ENCODE measurements around the gene MSI2. TPM values are rescaled to one million over a fixed set of nuclear protein-coding genes. Genes with fewer than 3 reads are reported as not detected.

Gene MSI2
- total and polyA plus RNA-seq, 9 of the 15 experiments (the other 6 are each of a cell fraction or from before 2014, with no cell fraction given), result 4.6 to 61.8 (median 42.4) TPM

- in situ Hi-C loops (cut with MboI) (no loop called here), intact Hi-C loops (cut with micrococcal nuclease) (no loop called here)
- no peak overlapping the region for H2AFZ ChIP-seq (ENCODE audit: low read depth, low read length)
- H3K27me3 ChIP-seq (ENCODE audit: control insufficient read depth in 2 of 2, insufficient read depth in 2 of 2, low read length in 2 of 2), result no peaks in the 10 kb centered on the region
- no peaks in the 10 kb centered on the region for H4K20me1 ChIP-seq (replicated peaks; ENCODE audit: control insufficient read depth, insufficient read depth, low read length)
- CTCF ChIA-PET (ENCODE audit: low intra/inter-chr PET ratio), result no interaction called here
- no TSS peak for BruUV-seq (replicated peaks)
- no peak for FAIRE-seq
- no peak for DNase-seq (ENCODE audit: extremely low read depth in 1 of 4, low spot score in 3 of 4)
- peaks cover 8 to 23% of the 10 kb centered on the region in 2 experiments; a peak in 3 of 5 replicates for H3K4me1 ChIP-seq (replicated peaks in 1 of 2; ENCODE audit: control insufficient read depth in 2 of 2, insufficient read depth in 2 of 2, low read length in 2 of 2)
- H3K4me2 ChIP-seq (ENCODE audit: insufficient read depth, low read length), result no peak overlapping the region
- POLR2A ChIA-PET, result no interaction called here
- H3K9me3 ChIP-seq (replicated peaks; ENCODE audit: control insufficient read depth, insufficient read depth, low read depth, low read length), result no peaks in the 10 kb centered on the region
- H3K9me1 ChIP-seq (ENCODE audit: control insufficient read depth, insufficient read depth, low read length), result no peaks in the 10 kb centered on the region
- H3K36me3 ChIP-seq (ENCODE audit: control insufficient read depth, insufficient read depth, low read length), result no peaks in the 10 kb centered on the region
- H3K27ac ChIP-seq (ENCODE audit: extremely low read depth, low read depth, low read length), result no peak overlapping the region
- H3K4me3 ChIP-seq, result no peak overlapping the region
- peaks cover 13% of the 10 kb centered on the region; the same call in 1 of the 3 replicates for H3K79me2 ChIP-seq (ENCODE audit: control insufficient read depth, insufficient read depth, low read length)
- H3K9ac ChIP-seq (ENCODE audit: insufficient read depth in 1 of 2, low read depth in 2 of 2, low read length in 2 of 2), result no peak overlapping the region
- 73% methylated on average over 5 of the region's 5 CpGs for WGBS (ENCODE audit: insufficient coverage, low coverage, missing lambda C conversion rate)
- ATAC-seq, result no peak
- no peak for TF ChIP-seq ZBTB40 (IDR thresholded peaks at IDR 0.05)
- no peak for TF ChIP-seq ZBTB40 (CRISPR knock-in tag; IDR thresholded peaks at IDR 0.05)
- no peak for TF ChIP-seq FOXA3 (CRISPR knock-in tag; conservative IDR thresholded peaks at IDR 0.05 in 1 of 2, IDR thresholded peaks at IDR 0.05 in 1 of 2)
- TF ChIP-seq ZNF174 (CRISPR knock-in tag; IDR thresholded peaks at IDR 0.05), result no peak
- no peak for TF ChIP-seq FUS (optimal IDR thresholded peaks at IDR 0.05; ENCODE audit: low read depth, low read length)
- TF ChIP-seq GATAD2A (IDR thresholded peaks at IDR 0.05), result no peak
- no peak for TF ChIP-seq GTF2A2 (tag; IDR thresholded peaks at IDR 0.05)
- TF ChIP-seq BMI1 (IDR thresholded peaks at IDR 0.05; ENCODE audit: low read length), result no peak
- no peak for TF ChIP-seq EHMT2 (IDR thresholded peaks at IDR 0.05)
- TF ChIP-seq TEAD2 (tag; IDR thresholded peaks at IDR 0.05), result no peak
- no peak for TF ChIP-seq ZSCAN29 (IDR thresholded peaks at IDR 0.05)
- TF ChIP-seq ZBTB43 (CRISPR knock-in tag; IDR thresholded peaks at IDR 0.05), result no peak
- TF ChIP-seq ZNF436 (CRISPR knock-in tag; IDR thresholded peaks at IDR 0.05), result no peak
- TF ChIP-seq TCF15 (CRISPR knock-in tag; IDR thresholded peaks at IDR 0.05), result no peak
- no peak for TF ChIP-seq TBL1XR1 (IDR thresholded peaks at IDR 0.05; ENCODE audit: low read length in 2 of 2)
Measured at GRCh38 chr17:57425431-57425830, 169.1 kb downstream of the MSI2 start.

Data from K562 (cell line).